Measurements from ENCODE around the gene TMEM131L.
"Not testable (repeated sequence)": the region's sequence is repeated elsewhere in the genome, so short reads cannot be mapped to it uniquely, and the experiment has no call there.

Gene TMEM131L
- 193 to 225 (median 205) reads per million in 4 donors for total RNA-seq

GRCh38 chr4:153466081-153466948 lies at the start of gene TMEM131L:
Gene TMEM131L (plus strand): TSS chr4:153466360. CDS start chr4:153466398, 38 bp downstream.
- DNase-seq = peak; percentile 52 to 77 (median 65)

- DNase-seq = not testable (repeated sequence)
These were observed 49.7 kb upstream of the TMEM131L start for GRCh38 chr4:153416456-153416855.

- DNase-seq = no peak
These were observed 48.0 kb upstream of the TMEM131L start for GRCh38 chr4:153418121-153418520.

- no peak for DNase-seq
These were observed 47.6 kb upstream of the TMEM131L start for GRCh38 chr4:153418558-153418957.

GRCh38 chr4:153419029-153419428 lies 47.1 kb upstream of the TMEM131L start:
- no peak for DNase-seq

- no peak for DNase-seq
These were observed 46.4 kb upstream of the TMEM131L start for GRCh38 chr4:153419673-153420278.

GRCh38 chr4:153420361-153420760 lies 45.8 kb upstream of the TMEM131L start:
- DNase-seq = no peak

GRCh38 chr4:153421941-153422340 lies 44.2 kb upstream of the TMEM131L start:
- DNase-seq = peak in 1 of 5 donors; percentile 81

- DNase-seq = peak in 1 of 5 donors; percentile 51
These were observed 39.8 kb upstream of the TMEM131L start for GRCh38 chr4:153426207-153426885.

GRCh38 chr4:153427363-153428071 lies 38.6 kb upstream of the TMEM131L start:
- no peak for DNase-seq

GRCh38 chr4:153428941-153429475 lies 37.2 kb upstream of the TMEM131L start:
- no peak for DNase-seq

- DNase-seq = peak; percentile 22 to 92 (median 49)
These were observed 33.0 kb upstream of the TMEM131L start for GRCh38 chr4:153432965-153433753.

- DNase-seq = no peak
These were observed 32.4 kb upstream of the TMEM131L start for GRCh38 chr4:153433754-153434105.

GRCh38 chr4:153434190-153434589 lies 32.0 kb upstream of the TMEM131L start:
- no peak for DNase-seq

GRCh38 chr4:153438916-153439756 lies 27.0 kb upstream of the TMEM131L start:
- peak in 3 of 5 donors; percentile 10 to 47 (median 15) for DNase-seq

- DNase-seq = no peak
These were observed 26.3 kb upstream of the TMEM131L start for GRCh38 chr4:153439831-153440230.

GRCh38 chr4:153440475-153440874 lies 25.7 kb upstream of the TMEM131L start:
- DNase-seq = no peak

GRCh38 chr4:153447175-153447905 lies 18.8 kb upstream of the TMEM131L start:
- no peak for DNase-seq

GRCh38 chr4:153448003-153448731 lies 18.0 kb upstream of the TMEM131L start:
- no peak for DNase-seq

All from T-helper 1 cell (primary cell).